Endothelial cell of umbilical vein (primary cell): ENCODE measurements around the gene APOC4. TPM values are rescaled to one million over a fixed set of nuclear protein-coding genes. Genes with fewer than 3 reads are reported as not detected.

ENCODE experiments used
- BruUV-seq: library from RNA; stranded (reverse); fragments of 400-500 nt; replicated peaks from 2 replicates; lab custom pipeline; 2021; lab: Mats Ljungman, UMichigan
- CTCF ChIA-PET: fragments of 300-600, 350-600 bp; sonication (Branson Sonifier 250); formaldehyde crosslinking; loops from one replicate; lab custom pipeline; 2021; ENCODE audit warnings: antibody characterized with exemption, inconsistent platforms; lab: Charles Lee
- POLR2A ChIA-PET: fragments of 300-600, 350-600 bp; sonication (Branson Sonifier 250); formaldehyde crosslinking; loops from one replicate; lab custom pipeline; 2021; ENCODE audit warnings: antibody characterized with exemption, inconsistent platforms; lab: Charles Lee
- DNase-seq: peaks from one replicate; pipeline ENCODE4 v3.0.0-alpha.2; 2011; ENCODE audit warnings: low read depth, low spot score
- FAIRE-seq: peaks from 2 replicates; lab custom pipeline; 2011; peaks lifted over from hg19 to GRCh38; lab: Jason Lieb, UNC
- H2AFZ ChIP-seq: 2 replicates; pipeline ENCODE4 v1.6.0; 2012; ENCODE audit warnings: low read depth, low read length, control low read depth, inconsistent platforms
- H3K27ac ChIP-seq: 2 replicates; pipeline ENCODE4 v1.5.1; 2011; ENCODE audit warnings: low read depth, mild to moderate bottlenecking, control low read depth, low read length, moderate library complexity; ENCODE audit not compliant: insufficient read depth
- H3K27me3 ChIP-seq, 2 experiments: 2 replicates each; pipeline versions ENCODE4 v1.6.0 to v1.6.1; 2011; ENCODE audit warnings: low read length in 2 of 2, mixed read lengths in 1 of 2; ENCODE audit not compliant: control insufficient read depth in 2 of 2, insufficient read depth in 2 of 2
- H3K36me3 ChIP-seq, 2 experiments: 2 replicates in 1 of 2; 3 replicates in 1 of 2; pipeline ENCODE4 v1.5.1; 2011; ENCODE audit warnings: low read length in 2 of 2, mild to moderate bottlenecking in 1 of 2, moderate library complexity in 1 of 2; ENCODE audit not compliant: control insufficient read depth in 2 of 2, insufficient read depth in 2 of 2; ENCODE audit errors: extremely low read depth in 1 of 2
- H3K4me1 ChIP-seq: 3 replicates; pipeline ENCODE4 v1.5.1; 2011; ENCODE audit warnings: mild to moderate bottlenecking, low read length; ENCODE audit not compliant: control insufficient read depth, insufficient read depth; ENCODE audit errors: extremely low read depth
- H3K4me2 ChIP-seq: 2 replicates; pipeline ENCODE4 v1.6.1; 2011; ENCODE audit warnings: low read length, control low read depth, mixed read lengths; ENCODE audit not compliant: insufficient read depth
- H3K4me3 ChIP-seq, 3 experiments: fragments of 200-600 bp in 1 of 3; sonication (generic), shearing (Covaris generic) in 1 of 3; replicated peaks in 1 of 3; 2 replicates each; pipeline ENCODE4 v1.5.1; 2011 to 2016; ENCODE audit warnings: control low read depth in 3 of 3, low read length in 3 of 3, mild to moderate bottlenecking in 2 of 3, inconsistent platforms in 1 of 3, low read depth in 1 of 3, moderate library complexity in 1 of 3; ENCODE audit not compliant: insufficient read depth in 1 of 3
- H3K79me2 ChIP-seq: 2 replicates; pipeline ENCODE4 v1.6.0; 2012; ENCODE audit warnings: low read length, inconsistent platforms; ENCODE audit not compliant: control insufficient read depth, insufficient read depth
- H3K9ac ChIP-seq: replicated peaks from 2 replicates; pipeline ENCODE3; 2011; ENCODE audit warnings: low read length, control low read depth; ENCODE audit not compliant: insufficient read depth; ENCODE audit errors: extremely low read depth
- H3K9me1 ChIP-seq: replicated peaks from 3 replicates; pipeline ENCODE4 v1.6.0; 2011; ENCODE audit warnings: mild to moderate bottlenecking, low read length; ENCODE audit not compliant: control insufficient read depth, insufficient read depth; ENCODE audit errors: extremely low read depth
- H3K9me3 ChIP-seq: replicated peaks from 2 replicates; pipeline ENCODE4 v1.5.1; 2012; ENCODE audit warnings: low read length, inconsistent platforms; ENCODE audit not compliant: control insufficient read depth, insufficient read depth
- H4K20me1 ChIP-seq: replicated peaks from 2 replicates; pipeline ENCODE3; 2011; ENCODE audit warnings: mild to moderate bottlenecking, low read length; ENCODE audit not compliant: control insufficient read depth, insufficient read depth; ENCODE audit errors: extremely low read depth
- CTCF ChIP-seq, 2 donors: IDR thresholded peaks; 1 replicate in 1 of 2; 2 replicates in 1 of 2; pipeline ENCODE4 v1.5.1; 2011; ENCODE audit warnings: low read length in 2 of 2, mild to moderate bottlenecking in 2 of 2, moderate library complexity in 2 of 2, control low read depth in 1 of 2, inconsistent platforms in 1 of 2, low read depth in 1 of 2; ENCODE audit not compliant: insufficient read depth in 1 of 2; ENCODE audit errors: extremely low read depth in 1 of 2
- EZH2 ChIP-seq: IDR thresholded peaks from 2 replicates; pipeline ENCODE4 v1.6.1; 2012; ENCODE audit warnings: borderline replicate concordance, low read depth, mild to moderate bottlenecking, moderate library complexity, low read length, inconsistent platforms; ENCODE audit not compliant: severe bottlenecking
- FOS ChIP-seq: IDR thresholded peaks from 2 replicates; pipeline ENCODE4 v1.6.1; 2011; ENCODE audit warnings: mild to moderate bottlenecking, low read length, moderate library complexity, borderline replicate concordance; ENCODE audit not compliant: insufficient read depth
- GATA2 ChIP-seq: IDR thresholded peaks from 2 replicates; pipeline ENCODE4 v1.7.0; 2011; ENCODE audit warnings: low read depth, mild to moderate bottlenecking, moderate library complexity, mixed read lengths, low read length; ENCODE audit not compliant: insufficient read length, insufficient read depth
- JUN ChIP-seq: IDR thresholded peaks from 2 replicates; pipeline ENCODE4 v1.6.1; 2011; ENCODE audit warnings: borderline replicate concordance, low read depth; ENCODE audit not compliant: insufficient read length, insufficient read depth
- MAX ChIP-seq: IDR thresholded peaks from 2 replicates; pipeline ENCODE4 v1.6.1; 2011; ENCODE audit not compliant: insufficient read depth, insufficient read length
- MYC ChIP-seq: IDR thresholded peaks from one replicate; pipeline ENCODE4 v1.6.1; 2011; ENCODE audit warnings: mild to moderate bottlenecking, low read depth, low read length
- POLR2A ChIP-seq: IDR thresholded peaks from 2 replicates; pipeline ENCODE4 v1.6.1; 2012; ENCODE audit warnings: low read depth, mild to moderate bottlenecking, control low read depth, low read length
- POLR2AphosphoS5 ChIP-seq: IDR thresholded peaks from 2 replicates; pipeline ENCODE4 v1.6.1; 2012; ENCODE audit warnings: low read depth, mild to moderate bottlenecking, control low read depth, low read length, moderate library complexity; ENCODE audit not compliant: insufficient read depth
- dilution Hi-C: fragments of 300-500 bp; cut with MboI; formaldehyde crosslinking; loops from one replicate; pipeline ENCODE4 v1.15.0; 2019; ENCODE audit warnings: low sequenced_read_pairs; ENCODE audit not compliant: extremely low pct_ligation_motif_present
- intact Hi-C: fragments of 100-400 bp; cut with micrococcal nuclease; formaldehyde crosslinking; loops from one replicate; pipeline ENCODE4 v1.10.0; 2022
- polyA plus RNA-seq, 4 experiments: library from polyadenylated mRNA; depleted of rRNA in 3 of 4; stranded (reverse) in 3 of 4; unstranded in 1 of 4; fragments of >200 nt; gene quantifications; 2 replicates each; pipeline versions ENCODE4 v1.2.1 to v1.2.3, GENCODE V29; 2011 to 2012; ENCODE audit warnings: missing spikeins in 1 of 4
- total RNA-seq: library from RNA; stranded (reverse); gene quantifications from 2 replicates; pipeline ENCODE4 v1.2.3, GENCODE V29; 2021

Gene APOC4
- total and polyA plus RNA-seq, 2 donors (not counting 3 experiments of a cell fraction or from before 2014, with no cell fraction given), result not detected

GRCh38 chr19:44985445-44985844 lies 43.4 kb downstream of the APOC4 start:
- Histone ChIP-seq H2AFZ (no peak overlapping the region), H3K79me2 (no peaks in the 10 kb centered on the region), H4K20me1 (no peaks in the 10 kb centered on the region), H3K4me3 (no peak overlapping the region), H3K9ac (no peak overlapping the region), H3K9me3 (no peaks in the 10 kb centered on the region), H3K27ac (no peak overlapping the region), H3K4me1 (no peaks in the 10 kb centered on the region), H3K4me2 (no peak overlapping the region), H3K9me1 (no peaks in the 10 kb centered on the region), H3K36me3 (peaks cover 6 to 43% of the 10 kb centered on the region in 2 experiments), H3K27me3 (no peaks in the 10 kb centered on the region)
- dilution Hi-C loops, result no loop called here
- POLR2A ChIA-PET, result no interaction called here
- no peak for TF ChIP-seq MYC
- TF ChIP-seq POLR2A, result no peak
- no peak for TF ChIP-seq JUN
- TF ChIP-seq MAX, result no peak
- no peak for TF ChIP-seq FOS
- TF ChIP-seq CTCF (IDR thresholded peaks at IDR 0.05; ENCODE audit: extremely low read depth in 1 of 2, insufficient read depth in 1 of 2, low read depth in 1 of 2, low read length in 2 of 2), result no peak
- TF ChIP-seq POLR2AphosphoS5, result no peak
- TF ChIP-seq GATA2, result no peak
- no peak for TF ChIP-seq EZH2
- DNase-seq (no peak), FAIRE-seq (no peak)
- intact Hi-C loops, result no loop called here
- CTCF ChIA-PET, result interaction anchor here (0.9 kb wide), 1 partner anchor 10 kb away, joined by 3 read pairs; no protein-coding TSS in a partner anchor
- BruUV-seq, result no TSS peak
